ENCODE measurements around the gene SLC6A7.

SLC6A7 gene

DNA sequence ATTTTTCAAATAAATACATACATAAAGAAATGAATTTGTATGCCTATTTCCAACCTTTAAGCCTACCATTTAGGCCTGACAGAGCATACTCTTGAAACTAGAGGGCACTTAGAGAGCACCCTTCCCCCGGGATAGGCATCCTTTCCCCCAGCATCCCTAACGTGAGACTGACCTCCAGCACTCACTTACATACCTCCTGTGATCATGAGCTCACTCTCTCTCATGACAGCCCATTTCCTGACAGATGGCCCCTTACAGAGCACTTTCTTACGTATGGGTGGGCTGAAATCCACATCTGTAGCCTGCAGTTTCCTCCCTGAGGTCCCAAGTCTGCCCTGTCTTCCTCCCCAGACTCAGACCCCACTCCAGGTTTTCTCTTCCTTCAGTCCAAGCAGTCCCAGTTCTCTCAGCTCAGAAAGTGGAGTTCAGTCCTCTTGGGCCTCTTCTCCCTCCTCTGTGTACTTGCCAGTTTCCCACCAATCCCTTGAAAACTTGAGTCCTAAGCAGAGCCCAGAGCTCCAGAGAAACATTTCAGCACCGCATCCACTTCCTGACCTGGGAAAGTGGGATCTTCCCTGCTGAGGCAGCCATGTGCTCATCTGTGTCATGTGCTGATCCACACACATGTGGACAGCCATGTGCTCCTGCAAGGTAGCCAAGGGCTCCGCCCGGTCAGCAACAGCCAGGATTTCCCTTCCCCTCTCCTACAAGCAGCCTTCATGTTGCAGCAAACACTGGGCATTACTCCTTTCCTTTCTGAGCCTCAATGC, 25.5 kb upstream of the SLC6A7 start:
- Histone ChIP-seq H2BK12ac (ENCODE audit: low read length in 2 of 2) (peak overlapping the region; percentile 8 to 59), H4K8ac (ENCODE audit: low read length) (peak overlapping the region; percentile 78), H3K23ac (ENCODE audit: low read length in 2 of 2) (no peak overlapping the region), H3K9ac (ENCODE audit: low read length) (peak overlapping the region; percentile 79), H3K9me3 (ENCODE audit: control insufficient read depth, low read length) (no peaks in the 10 kb centered on the region), H2AK5ac (ENCODE audit: low read length, severe bottlenecking) (peak overlapping the region; percentile 23), H3K36me3 (ENCODE audit: control insufficient read depth in 1 of 2, insufficient read depth in 2 of 2, low read depth in 1 of 2, low read length in 2 of 2) (no peaks in the 10 kb centered on the region), H3K4me2 (ENCODE audit: low read length, poor library complexity, severe bottlenecking) (no peak overlapping the region), H2AFZ (ENCODE audit: low read depth, low read length) (no peak overlapping the region), H3K4ac (ENCODE audit: low read depth in 1 of 2, low read length in 2 of 2) (peak overlapping the region in 1 of 2 experiments; percentile 76), H3K18ac (ENCODE audit: low read depth in 1 of 2, low read length in 2 of 2) (peak overlapping the region; percentile 2 to 16), H2BK5ac (ENCODE audit: low read depth, low read length, poor library complexity, severe bottlenecking) (no peak overlapping the region), H4K91ac (ENCODE audit: low read length) (peak overlapping the region; percentile 45), H2BK120ac (ENCODE audit: low read depth, low read length) (peak overlapping the region; percentile 57), H3K27ac (ENCODE audit: low read length, poor library complexity, severe bottlenecking) (no peak overlapping the region), H2BK15ac (ENCODE audit: low read depth, poor library complexity, severe bottlenecking) (peak overlapping the region; percentile 44), H3K79me1 (replicated peaks; ENCODE audit: low read length, poor library complexity, severe bottlenecking) (no peaks in the 10 kb centered on the region), H3K14ac (ENCODE audit: low read length in 2 of 2) (peak overlapping the region in 1 of 2 experiments; percentile 44), H3K4me1 (ENCODE audit: control insufficient read depth, insufficient read depth, low read depth, low read length) (peaks cover 18% of the 10 kb centered on the region), H3K4me3 (ENCODE audit: insufficient read depth in 1 of 2, low read depth in 1 of 2, low read length in 2 of 2) (no peak overlapping the region), H3K27me3 (ENCODE audit: control insufficient read depth in 1 of 2, insufficient read depth in 1 of 2, low read length in 2 of 2) (peaks cover 0 to 5% of the 10 kb centered on the region in 2 experiments)
- peak; percentile 40 for DNase-seq
- 47% methylated on average over 6 of the region's 6 CpGs for WGBS

DNA sequence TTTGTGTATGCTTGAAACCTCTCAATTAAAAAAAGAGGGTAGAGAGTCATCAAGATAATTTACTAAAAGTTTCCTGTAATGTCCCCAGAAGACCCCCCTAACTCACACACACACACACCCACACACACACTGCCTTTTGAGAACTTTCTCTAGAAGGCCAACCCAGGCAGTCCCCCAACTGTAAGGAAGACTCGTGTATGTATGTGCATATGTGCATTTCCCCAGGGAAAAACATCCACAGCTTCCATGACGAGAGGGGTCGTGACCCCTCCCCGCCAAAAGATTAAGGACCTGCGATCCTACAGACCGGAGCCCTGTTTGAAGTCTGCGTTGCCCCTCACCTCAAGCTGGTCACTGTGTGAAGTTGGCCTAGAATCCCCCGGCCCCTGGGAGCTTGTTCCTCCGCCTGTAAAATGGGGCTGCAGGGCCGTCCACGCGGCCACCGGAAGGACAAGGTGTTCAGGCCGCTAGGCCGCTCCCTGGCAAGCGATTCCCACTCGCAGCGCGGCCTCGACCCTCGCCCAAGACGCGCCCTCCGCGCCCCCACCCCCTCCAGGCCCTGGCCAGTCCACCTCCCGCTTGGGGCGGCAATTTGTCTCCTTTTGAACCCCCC, 23.7 kb upstream of the SLC6A7 start:
- Histone ChIP-seq H3K14ac (ENCODE audit: low read length in 2 of 2) (no peak overlapping the region), H3K36me3 (ENCODE audit: control insufficient read depth in 1 of 2, insufficient read depth in 2 of 2, low read depth in 1 of 2, low read length in 2 of 2) (no peaks in the 10 kb centered on the region), H4K91ac (ENCODE audit: low read length) (no peak overlapping the region), H2BK12ac (ENCODE audit: low read length in 2 of 2) (peak overlapping the region in 1 of 2 experiments; percentile 29), H4K8ac (ENCODE audit: low read length) (peak overlapping the region; percentile 74), H3K4me2 (ENCODE audit: low read length, poor library complexity, severe bottlenecking) (no peak overlapping the region), H3K23ac (ENCODE audit: low read length in 2 of 2) (no peak overlapping the region), H3K9me3 (ENCODE audit: control insufficient read depth, low read length) (no peaks in the 10 kb centered on the region), H3K79me1 (replicated peaks; ENCODE audit: low read length, poor library complexity, severe bottlenecking) (no peaks in the 10 kb centered on the region), H3K27ac (ENCODE audit: low read length, poor library complexity, severe bottlenecking) (no peak overlapping the region), H2BK5ac (ENCODE audit: low read depth, low read length, poor library complexity, severe bottlenecking) (no peak overlapping the region), H2BK15ac (ENCODE audit: low read depth, poor library complexity, severe bottlenecking) (peak overlapping the region; percentile 13), H3K4me1 (ENCODE audit: control insufficient read depth, insufficient read depth, low read depth, low read length) (peaks cover 10% of the 10 kb centered on the region), H2AFZ (ENCODE audit: low read depth, low read length) (no peak overlapping the region), H2AK5ac (ENCODE audit: low read length, severe bottlenecking) (no peak overlapping the region), H3K4ac (ENCODE audit: low read depth in 1 of 2, low read length in 2 of 2) (no peak overlapping the region), H3K27me3 (ENCODE audit: control insufficient read depth in 1 of 2, insufficient read depth in 1 of 2, low read length in 2 of 2) (peaks cover 0 to 16% of the 10 kb centered on the region in 2 experiments), H2BK120ac (ENCODE audit: low read depth, low read length) (no peak overlapping the region), H3K18ac (ENCODE audit: low read depth in 1 of 2, low read length in 2 of 2) (peak overlapping the region in 1 of 2 experiments; percentile 21), H3K9ac (ENCODE audit: low read length) (no peak overlapping the region), H3K4me3 (ENCODE audit: insufficient read depth in 1 of 2, low read depth in 1 of 2, low read length in 2 of 2) (peak overlapping the region in 1 of 2 experiments; percentile 22)
- DNase-seq, result no peak
- WGBS, result 52% methylated on average over 27 of the region's 27 CpGs

- peaks cover 9% of the 10 kb centered on the region for H3K4me1 ChIP-seq (ENCODE audit: control insufficient read depth, insufficient read depth, low read depth, low read length)
- H3K4ac ChIP-seq (ENCODE audit: low read depth in 1 of 2, low read length in 2 of 2), result no peak within 1 kb of the TSS
- H2BK15ac ChIP-seq (ENCODE audit: low read depth, poor library complexity, severe bottlenecking), result peak within 1 kb of the TSS; percentile 13
- no peak within 1 kb of the TSS for H3K23ac ChIP-seq (ENCODE audit: low read length in 2 of 2)
- H3K79me1 ChIP-seq (replicated peaks; ENCODE audit: low read length, poor library complexity, severe bottlenecking), result no peaks in the 10 kb centered on the region
- no peak within 1 kb of the TSS for H4K91ac ChIP-seq (ENCODE audit: low read length)
- H3K4me2 ChIP-seq (ENCODE audit: low read length, poor library complexity, severe bottlenecking), result no peak within 1 kb of the TSS
- H2AK5ac ChIP-seq (ENCODE audit: low read length, severe bottlenecking), result no peak within 1 kb of the TSS
- H3K27me3 ChIP-seq (ENCODE audit: control insufficient read depth in 1 of 2, insufficient read depth in 1 of 2, low read length in 2 of 2), result peaks cover 0 to 16% of the 10 kb centered on the region in 2 experiments
- peak within 1 kb of the TSS in 1 of 2 experiments; percentile 21 for H3K18ac ChIP-seq (ENCODE audit: low read depth in 1 of 2, low read length in 2 of 2)
- peak within 1 kb of the TSS in 1 of 2 experiments; percentile 22 for H3K4me3 ChIP-seq (ENCODE audit: insufficient read depth in 1 of 2, low read depth in 1 of 2, low read length in 2 of 2)
- no peaks in the 10 kb centered on the region for H3K9me3 ChIP-seq (ENCODE audit: control insufficient read depth, low read length)
- peak within 1 kb of the TSS; percentile 11 for H2BK120ac ChIP-seq (ENCODE audit: low read depth, low read length)
- H3K9ac ChIP-seq (ENCODE audit: low read length), result peak within 1 kb of the TSS; percentile 79
- peak within 1 kb of the TSS; percentile 74 for H4K8ac ChIP-seq (ENCODE audit: low read length)
- H2BK12ac ChIP-seq (ENCODE audit: low read length in 2 of 2), result peak within 1 kb of the TSS in 1 of 2 experiments; percentile 29
- H2BK5ac ChIP-seq (ENCODE audit: low read depth, low read length, poor library complexity, severe bottlenecking), result no peak within 1 kb of the TSS
- H2AFZ ChIP-seq (ENCODE audit: low read depth, low read length), result no peak within 1 kb of the TSS
- 46% methylated on average over 62 of the region's 93 CpGs for WGBS
- no peaks in the 10 kb centered on the region for H3K36me3 ChIP-seq (ENCODE audit: control insufficient read depth in 1 of 2, insufficient read depth in 2 of 2, low read depth in 1 of 2, low read length in 2 of 2)
- H3K14ac ChIP-seq (ENCODE audit: low read length in 2 of 2), result no peak within 1 kb of the TSS
- no peak for DNase-seq
- no peak within 1 kb of the TSS for H3K27ac ChIP-seq (ENCODE audit: low read length, poor library complexity, severe bottlenecking)
Observed at GRCh38 chr5:150166650-150167511, 23.0 kb upstream of the SLC6A7 start, which contains the start of gene CDX1. CDX1 (plus strand) TSS chr5:150166778; CDS start chr5:150166877, 99 bp downstream.
